ENCODE results near the gene SPPL3.
A peak's percentile ranks its signal among the peaks of the same experiment; 100 is the strongest.

Gene SPPL3

GRCh38 chr12:120767071-120768024 lies 136.8 kb downstream of the SPPL3 start:
- Mint-ChIP-seq H3K4me1 (peaks cover 4% of the 10 kb centered on the region), H3K36me3 (peaks cover 33% of the 10 kb centered on the region), H3K27ac (no peak overlapping the region), H3K27me3 (no peaks in the 10 kb centered on the region), H3K9me3 (no peaks in the 10 kb centered on the region), H3K4me3 (no peak overlapping the region)
- CTCF ChIA-PET: interaction anchor here (0.6 kb wide), 1 partner anchor 19 kb away, joined by 3 read pairs; no protein-coding TSS in a partner anchor
- no peak for DNase-seq

DNA sequence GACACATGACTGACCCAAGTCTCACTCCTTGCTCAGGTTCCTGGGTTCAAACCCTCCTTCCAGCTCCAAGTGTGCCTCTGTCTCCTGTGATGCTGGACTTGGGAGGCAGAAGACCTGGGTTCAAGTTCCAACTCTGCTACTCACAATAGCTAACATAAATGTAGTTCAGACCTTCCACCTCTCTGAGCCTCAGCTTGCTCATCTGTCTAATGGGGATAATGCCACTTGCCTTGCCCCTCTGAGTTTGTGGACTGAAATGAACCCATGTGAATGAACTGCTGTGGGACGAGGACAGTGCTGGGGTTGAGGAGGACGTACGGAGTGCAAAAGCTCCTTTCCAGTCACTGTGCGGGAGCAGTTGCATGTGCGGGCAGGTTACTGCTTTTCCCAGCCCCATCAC lies 137.6 kb downstream of the SPPL3 start:
- Mint-ChIP-seq H3K9me3 (no peaks in the 10 kb centered on the region), H3K27me3 (no peaks in the 10 kb centered on the region), H3K36me3 (peaks cover 30% of the 10 kb centered on the region), H3K27ac (no peak overlapping the region), H3K4me1 (peaks cover 10% of the 10 kb centered on the region), H3K4me3 (no peak overlapping the region)
- DNase-seq: no peak
- CTCF ChIA-PET: interaction anchor here (0.6 kb wide), 2 partner anchors 18 to 140 kb away, joined by 3 read pairs; no protein-coding TSS in a partner anchor

DNA sequence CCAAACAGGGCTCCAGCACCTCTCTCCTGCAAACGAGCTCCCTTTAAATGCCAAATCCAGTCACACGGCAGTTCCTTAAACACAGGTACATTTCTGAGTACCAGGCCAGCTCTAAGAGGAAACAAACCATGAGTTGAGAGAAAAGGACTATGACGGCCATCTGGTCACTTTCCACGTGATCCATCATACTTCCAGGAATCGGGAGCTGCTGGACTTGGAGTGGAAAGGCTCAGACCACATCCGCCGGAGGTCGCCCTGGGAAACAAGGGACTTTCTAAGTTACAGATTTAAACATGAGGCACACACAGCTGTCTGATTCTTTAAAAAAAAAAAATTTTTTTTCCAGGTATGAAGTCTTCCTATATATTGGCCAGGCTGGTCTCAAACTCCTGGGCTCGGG lies 139.3 kb downstream of the SPPL3 start:
- H3K9me3 Mint-ChIP-seq: no peaks in the 10 kb centered on the region
- no peaks in the 10 kb centered on the region for H3K27me3 Mint-ChIP-seq
- no peak for DNase-seq
- peaks cover 16% of the 10 kb centered on the region for H3K4me1 Mint-ChIP-seq
- H3K27ac Mint-ChIP-seq: no peak overlapping the region
- CTCF ChIA-PET: interaction anchor here (1.3 kb wide), 1 partner anchor 116 kb away, joined by 3 read pairs; no protein-coding TSS in a partner anchor
- peaks cover 22% of the 10 kb centered on the region for H3K36me3 Mint-ChIP-seq
- no peak overlapping the region for H3K4me3 Mint-ChIP-seq

- CTCF ChIA-PET: interaction anchor here (1.3 kb wide), 1 partner anchor 116 kb away, joined by 3 read pairs; no protein-coding TSS in a partner anchor
- H3K27me3 Mint-ChIP-seq: no peaks in the 10 kb centered on the region
- H3K27ac Mint-ChIP-seq: no peak overlapping the region
- no peaks in the 10 kb centered on the region for H3K9me3 Mint-ChIP-seq
- no peak overlapping the region for H3K4me3 Mint-ChIP-seq
- H3K4me1 Mint-ChIP-seq: peaks cover 23% of the 10 kb centered on the region
- peaks cover 20% of the 10 kb centered on the region for H3K36me3 Mint-ChIP-seq
- DNase-seq: no peak
Observed at GRCh38 chr12:120763250-120763649, 140.9 kb downstream of the SPPL3 start.

DNA sequence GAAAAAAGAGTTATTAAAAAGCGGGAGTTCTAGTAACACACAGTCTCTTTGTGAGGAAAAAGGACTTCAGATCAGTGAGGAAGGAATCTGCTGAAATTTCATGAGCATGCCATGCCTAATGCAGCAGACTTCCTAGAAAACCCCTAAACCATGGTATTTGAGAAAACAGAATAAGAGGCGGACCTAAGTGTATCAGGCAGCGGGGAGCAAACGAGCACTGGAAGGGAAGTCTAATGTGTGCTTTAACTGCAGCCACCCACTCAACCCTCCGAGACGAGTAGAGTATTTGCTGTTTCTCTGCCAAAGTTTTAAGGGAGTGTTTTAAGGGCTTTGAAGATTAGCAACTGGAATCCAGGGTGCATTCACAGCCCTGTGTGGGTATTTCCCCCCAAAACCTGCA lies 142.1 kb downstream of the SPPL3 start:
- peak overlapping the region; percentile 90 for H3K27ac Mint-ChIP-seq
- no peaks in the 10 kb centered on the region for H3K27me3 Mint-ChIP-seq
- CTCF ChIA-PET: interaction anchor here (1.1 to 1.3 kb wide), 2 partner anchors 83 to 115 kb away, joined by 3 read pairs; no protein-coding TSS in a partner anchor
- H3K4me1 Mint-ChIP-seq: peaks cover 23% of the 10 kb centered on the region
- no peak overlapping the region for H3K4me3 Mint-ChIP-seq
- no peaks in the 10 kb centered on the region for H3K9me3 Mint-ChIP-seq
- no peak for DNase-seq
- peaks cover 16% of the 10 kb centered on the region for H3K36me3 Mint-ChIP-seq

GRCh38 chr12:120761519-120761934 lies 142.6 kb downstream of the SPPL3 start:
- H3K36me3 Mint-ChIP-seq: peaks cover 13% of the 10 kb centered on the region
- H3K9me3 Mint-ChIP-seq: no peaks in the 10 kb centered on the region
- DNase-seq: no peak
- H3K27ac Mint-ChIP-seq: peak overlapping the region; percentile 90
- peaks cover 23% of the 10 kb centered on the region for H3K4me1 Mint-ChIP-seq
- no peaks in the 10 kb centered on the region for H3K27me3 Mint-ChIP-seq
- H3K4me3 Mint-ChIP-seq: no peak overlapping the region
- CTCF ChIA-PET: interaction anchor here (1.1 kb wide), 1 partner anchor 83 kb away, joined by 3 read pairs; no protein-coding TSS in a partner anchor

DNA sequence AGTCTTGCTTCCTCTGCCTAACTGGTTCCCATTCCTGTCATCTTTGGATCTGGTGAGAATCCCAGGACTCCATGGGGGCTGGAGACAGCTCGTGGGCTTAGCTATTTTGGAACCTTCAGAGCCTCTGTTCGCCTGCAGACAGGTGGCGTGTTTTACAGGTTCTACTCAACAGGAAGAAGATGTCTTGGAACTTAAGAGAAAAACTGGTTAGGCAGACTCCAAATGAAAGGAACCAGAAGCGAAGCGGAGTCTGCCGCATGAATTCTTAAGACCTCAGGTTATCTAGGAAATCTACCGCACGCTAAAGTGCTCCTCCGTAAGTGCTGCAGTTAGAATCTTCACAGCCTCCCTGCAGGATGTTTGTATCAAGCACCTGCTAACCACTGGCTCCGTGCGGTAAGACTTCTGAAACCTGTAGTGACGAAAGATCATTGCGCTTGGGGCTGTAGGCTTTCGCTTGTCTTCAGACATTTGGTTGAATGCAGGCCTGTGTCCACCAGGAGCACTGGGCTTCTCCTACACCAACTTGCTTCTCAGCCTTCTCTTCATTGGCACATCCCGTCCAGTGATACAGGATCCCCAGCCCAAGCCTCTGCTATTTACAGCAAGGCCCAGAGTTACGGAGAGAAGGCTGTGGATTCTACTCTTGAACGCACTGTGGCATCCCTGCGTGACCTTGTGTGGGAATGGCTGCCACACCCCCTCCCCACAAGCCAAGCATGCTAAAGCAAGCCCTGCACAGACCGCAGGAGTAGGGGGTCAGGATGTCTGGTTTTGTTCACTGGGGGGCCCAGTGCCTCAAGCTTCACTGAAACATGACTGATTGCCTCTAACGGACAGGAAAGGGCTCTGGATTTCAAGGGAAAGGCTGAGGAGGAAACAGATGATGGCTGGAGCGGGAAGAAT lies 143.6 kb downstream of the SPPL3 start:
- Mint-ChIP-seq H3K27ac (peak overlapping the region; percentile 90), H3K4me3 (peak overlapping the region; percentile 20), H3K27me3 (no peaks in the 10 kb centered on the region), H3K9me3 (peaks cover under 1% of the 10 kb centered on the region), H3K4me1 (peaks cover 23% of the 10 kb centered on the region), H3K36me3 (peaks cover 9% of the 10 kb centered on the region)
- CTCF ChIA-PET: interaction anchor here (1.1 kb wide), 1 partner anchor 84 kb away, joined by 3 read pairs; no protein-coding TSS in a partner anchor
- peak; percentile 65 for DNase-seq

DNA sequence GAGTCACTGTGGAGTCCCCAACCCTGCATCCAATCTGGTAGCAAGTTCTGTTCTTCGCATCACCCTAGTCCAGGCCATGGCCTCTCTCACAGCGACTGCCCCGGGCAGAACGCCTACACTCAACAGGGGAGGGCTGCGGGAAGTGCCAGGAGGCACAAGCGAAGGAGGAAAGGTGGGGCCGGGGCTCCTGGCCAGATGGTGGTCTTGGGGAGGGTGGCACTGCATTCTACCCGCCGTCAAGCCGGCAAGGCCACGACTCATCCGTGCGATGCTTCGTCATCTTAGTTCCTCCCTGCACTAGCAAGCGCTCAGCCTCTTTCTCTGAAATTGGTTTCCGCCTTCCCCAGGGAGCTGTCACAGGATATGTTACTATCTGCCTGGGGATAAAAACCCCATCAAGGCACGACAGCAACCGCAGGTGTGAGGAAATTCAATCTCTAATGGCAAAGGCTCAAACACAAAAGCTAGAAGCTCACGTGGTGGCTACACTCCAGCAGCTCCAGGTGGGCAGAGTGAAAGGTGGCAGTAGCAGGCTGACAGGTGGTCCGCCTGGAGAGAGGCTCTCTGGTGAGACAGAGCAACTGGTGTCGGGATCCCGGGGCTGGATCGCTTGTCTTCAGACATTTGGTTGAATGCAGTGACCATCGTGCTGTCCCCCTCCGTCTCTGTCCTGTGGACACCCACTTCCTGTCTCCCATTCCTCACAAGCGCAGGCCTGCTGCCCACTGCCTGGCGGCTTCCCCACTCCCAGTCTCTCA lies 144.4 kb downstream of the SPPL3 start:
- peak; percentile 26 for DNase-seq
- H3K4me3 Mint-ChIP-seq: no peak overlapping the region
- peaks cover 23% of the 10 kb centered on the region for H3K4me1 Mint-ChIP-seq
- CTCF ChIA-PET: no interaction called here
- H3K36me3 Mint-ChIP-seq: peaks cover 8% of the 10 kb centered on the region
- peaks cover 7% of the 10 kb centered on the region for H3K9me3 Mint-ChIP-seq
- H3K27me3 Mint-ChIP-seq: peaks cover 6% of the 10 kb centered on the region
- peak overlapping the region; percentile 90 for H3K27ac Mint-ChIP-seq

GRCh38 chr12:120758798-120759590 lies 145.2 kb downstream of the SPPL3 start:
- CTCF ChIA-PET: no interaction called here
- Mint-ChIP-seq H3K4me3 (no peak overlapping the region), H3K4me1 (peaks cover 23% of the 10 kb centered on the region), H3K36me3 (peaks cover 4% of the 10 kb centered on the region), H3K9me3 (peaks cover 7% of the 10 kb centered on the region), H3K27me3 (peaks cover 11% of the 10 kb centered on the region), H3K27ac (no peak overlapping the region)
- DNase-seq: no peak

- peaks cover 11% of the 10 kb centered on the region for H3K27me3 Mint-ChIP-seq
- H3K36me3 Mint-ChIP-seq: peaks cover 3% of the 10 kb centered on the region
- H3K27ac Mint-ChIP-seq: no peak overlapping the region
- DNase-seq: no peak
- H3K4me1 Mint-ChIP-seq: peaks cover 19% of the 10 kb centered on the region
- H3K9me3 Mint-ChIP-seq: peaks cover 7% of the 10 kb centered on the region
- H3K4me3 Mint-ChIP-seq: no peak overlapping the region
- CTCF ChIA-PET: interaction anchor here (0.7 to 1.2 kb wide), 3 partner anchors 109 to 391 kb away, joined by 3 to 5 read pairs (median 3); no protein-coding TSS in a partner anchor
Observed at GRCh38 chr12:120757949-120758348, 146.2 kb downstream of the SPPL3 start.

GRCh38 chr12:120757226-120757742 lies 146.9 kb downstream of the SPPL3 start:
- no peaks in the 10 kb centered on the region for H3K36me3 Mint-ChIP-seq
- peaks cover 18% of the 10 kb centered on the region for H3K4me1 Mint-ChIP-seq
- H3K27me3 Mint-ChIP-seq: peaks cover 13% of the 10 kb centered on the region
- H3K4me3 Mint-ChIP-seq: no peak overlapping the region
- no peak overlapping the region for H3K27ac Mint-ChIP-seq
- H3K9me3 Mint-ChIP-seq: peaks cover 7% of the 10 kb centered on the region
- no peak for DNase-seq
- CTCF ChIA-PET: interaction anchor here (0.6 to 1.2 kb wide), 4 partner anchors 108 to 390 kb away, joined by 3 to 5 read pairs (median 3); no protein-coding TSS in a partner anchor

- Mint-ChIP-seq H3K36me3 (no peaks in the 10 kb centered on the region), H3K27me3 (peaks cover 22% of the 10 kb centered on the region), H3K9me3 (peaks cover 7% of the 10 kb centered on the region), H3K4me3 (no peak overlapping the region), H3K27ac (no peak overlapping the region), H3K4me1 (peaks cover 11% of the 10 kb centered on the region)
- CTCF ChIA-PET: no interaction called here
- no peak for DNase-seq
Observed at GRCh38 chr12:120755269-120755668, 148.9 kb downstream of the SPPL3 start.
